ENCODE measurements around the gene HSPB9.
"Not testable (repeated sequence)": the region's sequence is repeated elsewhere in the genome, so short reads cannot be mapped to it uniquely, and the experiment has no call there.

HSPB9 gene

GRCh38 chr17:42133461-42134041 is 10.9 kb downstream of the HSPB9 start:
- H3K4me3 ChIP-seq (ENCODE audit: low read depth, low read length), result no peak overlapping the region
- DNase-seq (ENCODE audit: low read depth, low spot score), result no peak
- TF ChIP-seq CTCF (IDR thresholded peaks at IDR 0.05; ENCODE audit: insufficient read depth, low read length, missing control alignments), result no peak
- CTCF ChIA-PET, result interaction anchor here (0.8 to 2.0 kb wide), 4 partner anchors 15 to 30 kb away, joined by 3 to 7 read pairs (median 6); no protein-coding TSS in a partner anchor
- POLR2A ChIA-PET, result interaction anchor here (0.6 to 1.6 kb wide), 3 partner anchors 12 to 361 kb away, joined by 3 to 4 read pairs (median 3); partner anchors contain the start of gene KAT2A

- DNase-seq (ENCODE audit: low read depth, low spot score), result no peak
- TF ChIP-seq CTCF (IDR thresholded peaks at IDR 0.05; ENCODE audit: insufficient read depth, low read length, missing control alignments), result no peak
- CTCF ChIA-PET, result interaction anchor here (1.0 to 1.5 kb wide), 4 partner anchors 17 to 170 kb away, joined by 3 to 7 read pairs (median 4); no protein-coding TSS in a partner anchor
- no peak overlapping the region for H3K4me3 ChIP-seq (ENCODE audit: low read depth, low read length)
- POLR2A ChIA-PET, result no interaction called here
Measured at GRCh38 chr17:42135151-42135550, 12.5 kb downstream of the HSPB9 start.

- POLR2A ChIA-PET, result no interaction called here
- no peak for DNase-seq (ENCODE audit: low read depth, low spot score)
- CTCF ChIA-PET, result interaction anchor here (0.8 to 1.6 kb wide), 7 partner anchors 16 to 171 kb away, joined by 3 to 7 read pairs (median 3); partner anchors contain the start of gene GHDC
- H3K4me3 ChIP-seq (ENCODE audit: low read depth, low read length), result no peak overlapping the region
- no peak for TF ChIP-seq CTCF (IDR thresholded peaks at IDR 0.05; ENCODE audit: insufficient read depth, low read length, missing control alignments)
Measured at GRCh38 chr17:42135664-42136653, 13.4 kb downstream of the HSPB9 start.

- no peak for TF ChIP-seq CTCF (IDR thresholded peaks at IDR 0.05; ENCODE audit: insufficient read depth, low read length, missing control alignments)
- CTCF ChIA-PET, result interaction anchor here (1.1 to 1.6 kb wide), 3 partner anchors 16 to 114 kb away, joined by 3 read pairs; partner anchors contain the start of gene GHDC
- POLR2A ChIA-PET, result no interaction called here
- no peak overlapping the region for H3K4me3 ChIP-seq (ENCODE audit: low read depth, low read length)
- DNase-seq (ENCODE audit: low read depth, low spot score), result no peak
Measured at GRCh38 chr17:42136654-42137051, 14.0 kb downstream of the HSPB9 start.

GRCh38 chr17:42138749-42139492 is 16.3 kb downstream of the HSPB9 start:
- ChIA-PET CTCF (interaction anchor here (0.8 to 2.3 kb wide), 4 partner anchors 15 to 176 kb away, joined by 3 to 5 read pairs (median 4); partner anchors contain the start of gene KCNH4), POLR2A (no interaction called here)
- DNase-seq (ENCODE audit: low read depth, low spot score), result no peak
- H3K4me3 ChIP-seq (ENCODE audit: low read depth, low read length), result no peak overlapping the region
- TF ChIP-seq CTCF (IDR thresholded peaks at IDR 0.05; ENCODE audit: insufficient read depth, low read length, missing control alignments), result no peak

- DNase-seq (ENCODE audit: low read depth, low spot score); POLR2A ChIA-PET; H3K4me3 ChIP-seq (ENCODE audit: low read depth, low read length): not testable (repeated sequence)
- CTCF ChIA-PET, result interaction anchor here (1.0 to 2.3 kb wide), 2 partner anchors 13 to 387 kb away, joined by 3 to 5 read pairs; no protein-coding TSS in a partner anchor
Measured at GRCh38 chr17:42140690-42141089, 18.1 kb downstream of the HSPB9 start.

Data from AG04449 (cell line).